H9 (cell line): ENCODE data around the gene SLK. TPM values are rescaled to one million over a fixed set of nuclear protein-coding genes. Genes with fewer than 3 reads are reported as not detected.

Experiments used
- DNase-seq: peaks from one replicate; pipeline ENCODE4 v3.0.0-alpha.2; 2017
- H2AFZ ChIP-seq: one replicate; pipeline ENCODE4 v1.6.1; 2013; ENCODE audit warnings: mild to moderate bottlenecking, low read length, control low read depth, moderate library complexity
- H2AK5ac ChIP-seq: 2 replicates; pipeline ENCODE4 v1.6.1; 2013; ENCODE audit warnings: low read length, control low read depth, mixed read lengths; ENCODE audit not compliant: insufficient read length
- H2BK120ac ChIP-seq: one replicate; pipeline ENCODE4 v1.6.1; 2013; ENCODE audit warnings: low read depth, mild to moderate bottlenecking, low read length, control low read depth, inconsistent platforms; ENCODE audit not compliant: poor library complexity, severe bottlenecking
- H2BK12ac ChIP-seq: 2 replicates; pipeline ENCODE4 v1.6.1; 2013; ENCODE audit warnings: low read length, control low read depth, mixed read lengths, low read depth; ENCODE audit not compliant: insufficient read length
- H2BK15ac ChIP-seq: 2 replicates; pipeline ENCODE4 v1.6.1; 2013; ENCODE audit warnings: low read depth, low read length, control low read depth
- H2BK20ac ChIP-seq: one replicate; pipeline ENCODE4 v1.6.1; 2013; ENCODE audit warnings: low read depth, mild to moderate bottlenecking, low read length, control low read depth, inconsistent platforms; ENCODE audit not compliant: poor library complexity, severe bottlenecking
- H2BK5ac ChIP-seq: 2 replicates; pipeline ENCODE4 v1.6.1; 2013; ENCODE audit warnings: low read length, control low read depth, mixed read lengths; ENCODE audit not compliant: insufficient read length
- H3K14ac ChIP-seq: 2 replicates; pipeline ENCODE4 v1.6.1; 2013; ENCODE audit warnings: low read length, control low read depth; ENCODE audit not compliant: insufficient read depth
- H3K18ac ChIP-seq: 2 replicates; pipeline ENCODE4 v1.6.1; 2013; ENCODE audit warnings: low read depth, mild to moderate bottlenecking, mixed read lengths, low read length, control low read depth; ENCODE audit not compliant: insufficient read length
- H3K23ac ChIP-seq: 2 replicates; pipeline ENCODE4 v1.6.1; 2013; ENCODE audit warnings: low read length, control low read depth, mixed read lengths, low read depth; ENCODE audit not compliant: insufficient read length
- H3K23me2 ChIP-seq: 2 replicates; pipeline ENCODE4 v1.6.1; 2013; ENCODE audit warnings: low read depth, mild to moderate bottlenecking, mixed read lengths, low read length, control low read depth; ENCODE audit not compliant: insufficient read length, poor library complexity, severe bottlenecking
- H3K27ac ChIP-seq: 2 replicates; pipeline ENCODE4 v1.5.1; 2013; ENCODE audit warnings: low read length, control low read depth, mixed read lengths, low read depth; ENCODE audit not compliant: insufficient read length
- H3K27me3 ChIP-seq: 2 replicates; pipeline ENCODE4 v1.6.1; 2013; ENCODE audit warnings: low read length, control low read depth, inconsistent platforms; ENCODE audit not compliant: insufficient read depth
- H3K4ac ChIP-seq: 2 replicates; pipeline ENCODE4 v1.6.1; 2013; ENCODE audit warnings: low read depth, mild to moderate bottlenecking, control low read depth, inconsistent platforms, low read length, moderate library complexity
- H3K4me1 ChIP-seq: 2 replicates; pipeline ENCODE4 v1.6.1; 2013; ENCODE audit warnings: low read length, control low read depth, inconsistent platforms; ENCODE audit not compliant: insufficient read depth
- H3K4me2 ChIP-seq: 2 replicates; pipeline ENCODE4 v1.6.1; 2013; ENCODE audit warnings: low read length, control low read depth, mixed read lengths; ENCODE audit not compliant: insufficient read length, insufficient read depth
- H3K56ac ChIP-seq: 2 replicates; pipeline ENCODE4 v1.6.1; 2013; ENCODE audit warnings: low read depth, mild to moderate bottlenecking, mixed read lengths, low read length, control low read depth; ENCODE audit not compliant: insufficient read length
- H3K79me1 ChIP-seq: 2 replicates; pipeline ENCODE4 v1.6.1; 2013; ENCODE audit warnings: low read depth, mild to moderate bottlenecking, moderate library complexity, low read length, control low read depth, inconsistent platforms; ENCODE audit not compliant: insufficient read depth, poor library complexity, severe bottlenecking
- H3K79me2 ChIP-seq: 2 replicates; pipeline ENCODE4 v1.6.1; 2013; ENCODE audit warnings: low read length, control low read depth, inconsistent platforms; ENCODE audit not compliant: insufficient read depth
- H3K9ac ChIP-seq: 2 replicates; pipeline ENCODE4 v1.6.1; 2013; ENCODE audit warnings: low read length, control low read depth, mixed read lengths; ENCODE audit not compliant: insufficient read length; ENCODE audit errors: extremely low read depth
- H3K9me3 ChIP-seq: one replicate; pipeline ENCODE4 v1.6.1; 2013; ENCODE audit warnings: low read depth, low read length, inconsistent platforms; ENCODE audit not compliant: control insufficient read depth
- H3T11ph ChIP-seq: one replicate; pipeline ENCODE4 v1.6.1; 2013; ENCODE audit warnings: mild to moderate bottlenecking, low read length, control low read depth, inconsistent platforms
- H4K20me1 ChIP-seq: one replicate; pipeline ENCODE4 v1.6.1; 2013; ENCODE audit not compliant: control insufficient read depth, insufficient read length, insufficient read depth
- H4K5ac ChIP-seq: 2 replicates; pipeline ENCODE4 v1.6.1; 2013; ENCODE audit warnings: low read depth, mild to moderate bottlenecking, mixed read lengths, low read length, control low read depth; ENCODE audit not compliant: insufficient read length
- H4K8ac ChIP-seq: replicated peaks from 2 replicates; pipeline ENCODE4 v1.6.1; 2013; ENCODE audit warnings: low read length, control low read depth, mixed read lengths, low read depth; ENCODE audit not compliant: insufficient read length
- H4K91ac ChIP-seq: 2 replicates; pipeline ENCODE4 v1.6.1; 2013; ENCODE audit warnings: low read depth, mild to moderate bottlenecking, moderate library complexity, mixed read lengths, low read length, control low read depth; ENCODE audit not compliant: insufficient read length
- H3K27ac Mint-ChIP-seq, 3 experiments: 2 replicates in 2 of 3; 3 replicates in 1 of 3; pipeline ENCODE4 v1.8.0; 2020 to 2021; ENCODE audit warnings: mixed read lengths in 3 of 3, mild to moderate bottlenecking in 1 of 3, moderate library complexity in 1 of 3
- H3K27me3 Mint-ChIP-seq: 2 replicates; pipeline ENCODE4 v1.8.0; 2021; ENCODE audit warnings: low read depth, mild to moderate bottlenecking, moderate library complexity, mixed read lengths
- H3K36me3 Mint-ChIP-seq, 3 experiments: 2 replicates in 2 of 3; 3 replicates in 1 of 3; pipeline ENCODE4 v1.8.0; 2020 to 2021; ENCODE audit warnings: low read depth in 3 of 3, mixed read lengths in 3 of 3; ENCODE audit not compliant: insufficient read depth in 1 of 3
- H3K4me1 Mint-ChIP-seq, 2 experiments: 2 replicates each; pipeline ENCODE4 v1.8.0; 2020; ENCODE audit warnings: mixed read lengths in 2 of 2
- H3K4me3 Mint-ChIP-seq, 2 experiments: 2 replicates in 1 of 2; 3 replicates in 1 of 2; pipeline ENCODE4 v1.8.0; 2020 to 2021; ENCODE audit warnings: mild to moderate bottlenecking in 2 of 2, mixed read lengths in 2 of 2, moderate library complexity in 1 of 2
- H3K9me3 Mint-ChIP-seq, 2 experiments: 2 replicates in 1 of 2; 3 replicates in 1 of 2; pipeline ENCODE4 v1.8.0; 2020; ENCODE audit warnings: mild to moderate bottlenecking in 2 of 2, mixed read lengths in 2 of 2, moderate library complexity in 1 of 2
- CTCF ChIP-seq: fragments of 200-600 bp; sonication (generic); conservative IDR thresholded peaks from 3 replicates; pipeline ENCODE4 v1.8.0; 2021; ENCODE audit warnings: antibody characterized with exemption, mild to moderate bottlenecking
- WGBS: extraction: QIAGEN DNeasy Blood & Tissue Kit; methylation state at CpG from one replicate; pipeline ENCODE4 v1.1.7; 2013; ENCODE audit warnings: missing lambda C conversion rate, low lambda C conversion rate, mixed read lengths; ENCODE audit not compliant: insufficient read length; ENCODE audit errors: extremely low coverage; 5-methylcytosine and 5-hydroxymethylcytosine counted together
- total RNA-seq: library from RNA; stranded (reverse); gene quantifications from 2 replicates; pipeline ENCODE4 v1.2.1, GENCODE V29; 2021

Gene SLK
- total RNA-seq, 1 experiment from 2014 or later = 21.0 TPM

- Histone ChIP-seq H3K23ac (no peak overlapping the region), H3K56ac (no peak overlapping the region), H3K4ac (no peak overlapping the region), H3K27ac (no peak overlapping the region), H3K4me1 (peaks cover 4% of the 10 kb centered on the region; the same call in 1 of the 2 replicates), H3K9ac (no peak overlapping the region), H2BK20ac (no peak overlapping the region), H3K27me3 (no peaks in the 10 kb centered on the region), H3K14ac (no peak overlapping the region; the same call in 1 of the 2 replicates), H4K8ac (no peak overlapping the region), H2AFZ (no peak overlapping the region), H2BK120ac (no peak overlapping the region), H4K5ac (no peak overlapping the region), H2BK15ac (no peak overlapping the region), H3K18ac (no peak overlapping the region), H2AK5ac (no peak overlapping the region), H3K9me3 (no peaks in the 10 kb centered on the region), H2BK5ac (no peak overlapping the region), H4K20me1 (no peaks in the 10 kb centered on the region), H2BK12ac (no peak overlapping the region), H4K91ac (no peak overlapping the region), H3K23me2 (no peaks in the 10 kb centered on the region), H3K4me2 (no peak overlapping the region), H3K79me1 (no peaks in the 10 kb centered on the region), H3T11ph (no peak overlapping the region), H3K79me2 (no peaks in the 10 kb centered on the region)
- Mint-ChIP-seq H3K4me1 (peaks cover 25 to 31% of the 10 kb centered on the region in 2 experiments), H3K27ac (peak overlapping the region; percentile 70 to 86 (median 78); a peak in 4 of 7 replicates), H3K4me3 (no peak overlapping the region), H3K9me3 (no peaks in the 10 kb centered on the region), H3K36me3 (peaks cover 0 to 6% (median 0%) of the 10 kb centered on the region in 3 experiments; a peak in 2 of 7 replicates), H3K27me3 (no peaks in the 10 kb centered on the region; the same call in 1 of the 2 replicates)
- DNase-seq = no peak
- no peak for TF ChIP-seq CTCF
- no CpG with 5 or more reads among the region's 12 CpGs for WGBS
Observed at GRCh38 chr10:104033401-104033930, 66.5 kb downstream of the SLK start.
